NCI-H2196 (cell line): ENCODE measurements around the gene RBFOX2.
"Not testable (repeated sequence)": the region's sequence is repeated elsewhere in the genome, so short reads cannot be mapped to it uniquely, and the experiment has no call there.

Source experiments
- DNase-seq: peaks from one replicate; lab custom pipeline; 2025; ENCODE audit not compliant: unreplicated experiment; lab: John Stamatoyannopoulos, UW

Gene RBFOX2, protein sequence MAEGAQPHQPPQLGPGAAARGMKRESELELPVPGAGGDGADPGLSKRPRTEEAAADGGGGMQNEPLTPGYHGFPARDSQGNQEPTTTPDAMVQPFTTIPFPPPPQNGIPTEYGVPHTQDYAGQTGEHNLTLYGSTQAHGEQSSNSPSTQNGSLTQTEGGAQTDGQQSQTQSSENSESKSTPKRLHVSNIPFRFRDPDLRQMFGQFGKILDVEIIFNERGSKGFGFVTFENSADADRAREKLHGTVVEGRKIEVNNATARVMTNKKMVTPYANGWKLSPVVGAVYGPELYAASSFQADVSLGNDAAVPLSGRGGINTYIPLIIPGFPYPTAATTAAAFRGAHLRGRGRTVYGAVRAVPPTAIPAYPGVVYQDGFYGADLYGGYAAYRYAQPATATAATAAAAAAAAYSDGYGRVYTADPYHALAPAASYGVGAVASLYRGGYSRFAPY

DNA sequence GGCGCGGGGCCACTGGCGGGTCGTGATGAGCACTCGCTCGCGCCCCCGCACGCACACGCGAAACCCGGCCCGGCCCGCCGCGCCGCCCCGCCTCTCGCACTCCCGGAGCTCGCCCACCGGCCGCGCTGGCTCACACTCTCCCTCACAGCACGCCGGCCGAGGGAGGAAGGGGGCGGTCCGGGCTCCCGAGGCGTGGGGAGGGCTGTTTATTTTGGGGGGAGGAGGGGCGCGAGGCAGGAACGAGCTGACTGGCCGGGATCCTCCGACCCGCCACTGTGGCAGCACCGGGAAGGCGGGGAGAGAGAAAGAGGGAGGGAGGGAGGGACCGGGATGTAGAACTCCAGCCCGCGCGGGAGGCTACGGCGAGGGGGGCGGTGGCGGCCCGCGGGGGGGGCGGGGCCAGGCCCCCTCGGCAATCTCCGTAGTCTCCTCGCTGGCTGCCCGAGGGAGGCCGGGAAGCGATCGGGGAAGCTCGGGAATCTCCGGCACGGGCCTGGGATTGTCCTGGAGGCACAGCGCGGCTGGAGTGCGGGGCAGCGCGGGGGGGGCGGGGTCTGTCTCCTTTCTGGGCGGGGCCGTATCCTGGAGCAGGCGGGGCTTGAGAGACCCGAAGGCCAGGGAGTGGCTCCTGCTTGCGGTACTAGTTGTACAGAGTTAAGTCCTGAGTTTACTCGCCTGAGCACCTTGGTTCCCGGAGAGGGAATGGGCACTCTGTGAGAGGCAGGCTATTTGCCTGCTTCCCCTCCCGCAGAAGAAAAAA lies at the start of gene RBFOX2:
Gene RBFOX2 (minus strand): TSS at position 179 of the 760 bp plus-strand sequence. CDS start 399 bp downstream, outside the sequence.
- DNase-seq, result peak; percentile 82

DNA sequence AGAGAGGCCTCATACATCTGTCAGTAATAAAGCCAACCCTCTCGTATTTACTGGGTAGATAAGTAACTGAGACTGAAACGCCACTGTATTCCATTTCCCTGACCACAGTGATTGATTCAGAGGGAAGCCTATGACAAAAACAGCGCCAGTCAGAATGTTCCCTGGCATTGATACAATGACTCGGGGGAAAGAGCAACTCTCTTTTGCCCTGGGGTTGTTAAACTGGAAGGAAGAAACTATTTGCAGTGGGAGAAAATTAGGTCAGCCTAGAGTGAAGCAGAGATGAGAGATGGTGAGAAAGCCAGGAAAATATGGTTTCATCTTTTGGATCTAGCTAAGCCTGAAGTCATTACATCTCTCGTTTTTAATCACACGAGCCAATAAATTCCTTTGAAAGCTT lies 48.6 kb upstream of the RBFOX2 start:
- no peak for DNase-seq

DNA sequence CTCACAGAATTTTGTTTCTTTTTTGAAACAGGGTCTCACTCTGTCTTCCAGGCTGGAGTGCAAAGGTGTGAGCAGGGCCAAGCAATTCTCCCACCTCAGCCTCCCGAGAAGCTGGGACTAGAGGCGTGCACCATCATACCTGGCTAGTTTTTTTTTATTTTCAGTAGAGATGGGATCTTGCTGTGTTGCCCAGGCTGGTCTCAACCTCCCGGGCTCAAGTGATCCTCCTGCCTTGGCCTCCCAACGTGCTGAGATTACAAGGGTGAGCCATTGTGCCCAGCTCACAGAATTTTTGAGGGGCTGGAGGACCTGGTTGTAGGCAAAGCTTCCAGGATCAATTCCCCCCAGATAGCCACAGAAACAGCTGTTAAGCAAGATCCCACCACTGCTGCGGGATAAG lies 47.1 kb upstream of the RBFOX2 start:
- no peak for DNase-seq

DNA sequence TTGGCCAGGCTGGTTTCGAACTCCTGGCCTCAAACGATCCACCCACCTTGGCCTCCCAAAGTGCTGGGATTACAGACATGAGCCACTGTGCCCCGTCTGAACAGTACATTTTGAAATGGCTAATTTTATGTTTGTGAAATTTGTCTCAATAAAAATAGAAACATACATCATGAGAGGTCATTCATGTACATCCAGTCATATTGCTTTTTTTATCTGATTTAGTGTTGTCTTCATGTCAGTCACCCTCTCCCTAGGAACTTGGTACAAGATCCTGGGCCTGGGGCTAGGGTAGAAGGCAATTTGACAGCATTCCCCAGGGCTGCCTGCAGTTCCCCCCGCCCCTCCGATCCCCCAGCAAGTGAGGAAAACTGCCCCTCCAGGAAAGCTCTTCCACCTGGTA lies 46.6 kb upstream of the RBFOX2 start:
- no peak for DNase-seq

DNA sequence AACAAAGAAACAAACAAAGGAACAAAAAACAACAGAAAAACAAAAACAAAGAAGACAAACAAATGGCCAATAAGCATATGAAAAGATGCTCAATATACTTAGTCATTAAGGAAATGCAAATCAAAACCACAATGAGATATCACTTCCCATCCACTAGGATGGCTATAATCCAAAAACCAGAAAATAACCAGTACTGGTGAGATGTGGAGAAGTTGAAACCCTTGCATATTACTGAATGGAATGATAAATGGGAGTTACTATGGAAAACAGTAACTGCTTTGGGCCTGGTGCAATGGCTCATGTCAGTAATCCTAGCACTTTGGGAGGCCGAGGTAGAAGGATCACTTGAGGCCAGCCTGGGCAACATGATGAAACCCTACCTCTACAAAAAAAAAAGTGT lies 44.9 kb upstream of the RBFOX2 start:
- DNase-seq, result no peak

DNA sequence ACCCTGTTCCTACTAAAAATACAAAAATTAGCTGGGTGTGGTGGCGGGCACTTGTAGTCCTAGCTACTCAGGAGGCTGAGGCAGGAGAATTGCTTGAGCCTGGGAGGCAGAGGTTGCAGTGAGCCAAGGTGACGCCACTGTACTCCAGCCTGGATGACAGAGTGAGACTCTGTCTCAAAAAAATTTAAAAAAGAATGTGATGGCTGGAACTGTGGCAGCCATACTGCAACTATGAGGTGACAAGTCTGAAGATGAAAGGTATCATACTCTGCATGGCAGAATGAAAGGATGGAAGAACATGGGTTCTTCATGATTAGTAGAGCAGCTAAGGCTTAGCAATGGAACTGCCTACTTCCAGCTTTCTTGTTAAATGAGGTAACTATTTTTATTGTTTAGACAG lies 42.0 kb upstream of the RBFOX2 start:
- DNase-seq, result not testable (repeated sequence)

DNA sequence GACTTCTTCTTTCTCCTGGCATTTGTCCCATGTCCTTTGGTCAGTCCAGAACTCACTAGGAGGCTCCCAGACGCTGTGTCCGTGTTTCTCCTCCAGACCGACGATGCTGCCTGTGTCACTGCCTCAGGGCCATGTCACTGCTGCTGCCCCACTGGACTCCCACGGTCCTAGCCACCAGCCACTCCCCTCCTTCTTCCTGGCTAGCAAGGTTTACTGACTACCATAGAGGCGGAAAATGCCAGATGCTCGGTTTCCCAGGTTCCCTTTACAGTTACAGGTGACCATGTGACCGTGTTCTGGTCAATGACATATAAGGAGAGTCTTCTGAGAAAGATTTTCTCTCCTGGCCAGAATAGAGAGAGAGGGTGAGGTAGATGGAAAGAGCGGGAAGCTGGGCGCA lies 40.7 kb upstream of the RBFOX2 start:
- DNase-seq, result no peak

DNA sequence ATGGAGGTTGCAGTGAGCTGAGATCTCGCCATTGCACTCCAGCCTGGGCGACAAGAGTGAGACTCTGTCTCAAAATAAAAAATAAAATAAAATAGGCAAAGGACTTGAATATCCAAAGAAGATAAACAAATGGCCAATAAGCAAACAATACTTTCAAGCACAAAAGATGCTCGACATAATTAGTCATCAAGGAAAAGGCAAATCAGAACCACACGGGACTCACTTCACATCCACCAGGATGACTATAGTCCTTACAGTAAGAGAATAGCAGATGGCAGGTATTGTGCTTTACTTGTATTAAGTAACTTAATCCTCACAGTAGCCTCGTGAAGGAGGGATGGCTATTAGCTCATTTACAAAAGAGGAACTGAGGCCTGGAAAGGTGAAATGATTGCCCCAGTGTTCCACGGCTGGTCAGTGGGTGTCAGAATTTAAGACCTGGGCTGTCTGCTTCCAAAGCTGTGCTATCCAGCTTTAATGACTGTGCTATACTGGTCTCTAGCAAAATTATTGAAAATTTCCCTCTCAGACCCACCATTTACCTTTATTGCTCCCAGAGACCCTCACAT lies 40.2 kb upstream of the RBFOX2 start:
- peak; percentile 9 for DNase-seq

DNA sequence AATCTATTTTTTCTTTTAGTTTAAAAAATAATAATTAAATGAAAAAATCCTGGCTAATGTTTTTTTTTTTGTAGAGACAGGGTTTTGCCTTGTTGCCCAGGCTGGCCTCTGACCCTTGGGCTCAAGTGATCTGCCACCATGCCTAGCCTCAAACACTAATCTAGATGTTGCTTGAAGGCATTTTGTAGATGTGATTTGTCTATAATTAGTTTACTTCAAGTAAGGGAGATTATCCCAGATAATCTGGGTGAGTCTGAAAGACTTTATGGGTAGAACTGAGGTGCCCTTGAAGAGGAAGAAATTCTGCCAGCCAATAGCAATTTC lies 38.6 kb upstream of the RBFOX2 start:
- no peak for DNase-seq

DNA sequence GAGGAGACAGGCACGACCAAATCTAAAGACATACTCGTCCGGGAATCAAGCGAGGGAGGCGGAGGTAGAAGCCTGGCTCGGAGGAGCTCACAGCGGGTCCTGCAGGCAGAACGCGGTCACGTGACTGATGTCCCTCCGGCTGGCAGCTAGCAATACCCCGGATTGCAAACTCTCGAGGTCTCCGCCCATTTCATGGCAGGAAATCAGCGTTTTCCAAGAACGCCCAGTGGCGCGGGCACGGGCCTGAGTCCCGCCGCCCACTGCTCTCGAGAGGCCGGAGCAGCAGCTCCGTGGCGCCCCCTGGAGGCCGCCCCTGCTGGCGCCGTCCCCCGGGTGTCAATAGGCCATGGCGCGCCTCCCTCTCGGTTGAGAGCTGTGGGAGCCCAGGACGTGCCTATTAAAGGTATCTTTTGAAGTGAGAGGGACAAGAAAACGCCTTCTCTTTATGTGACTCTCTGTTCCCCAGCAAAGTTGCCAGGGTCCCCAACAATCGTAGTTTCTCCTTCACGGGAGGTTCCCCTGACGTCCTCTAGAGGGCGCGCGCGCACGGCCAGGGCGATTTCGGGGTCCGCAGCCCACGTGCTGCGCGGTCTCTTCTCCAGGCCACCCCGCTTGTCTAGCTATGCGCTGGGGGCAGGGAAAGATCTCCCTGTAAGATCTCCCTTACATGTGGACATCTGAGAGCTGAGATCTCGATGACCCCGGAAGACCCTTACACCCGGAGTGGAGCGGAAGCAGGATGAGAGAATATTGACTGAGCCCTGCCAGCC lies 37.3 kb upstream of the RBFOX2 start:
- DNase-seq, result peak; percentile 87

DNA sequence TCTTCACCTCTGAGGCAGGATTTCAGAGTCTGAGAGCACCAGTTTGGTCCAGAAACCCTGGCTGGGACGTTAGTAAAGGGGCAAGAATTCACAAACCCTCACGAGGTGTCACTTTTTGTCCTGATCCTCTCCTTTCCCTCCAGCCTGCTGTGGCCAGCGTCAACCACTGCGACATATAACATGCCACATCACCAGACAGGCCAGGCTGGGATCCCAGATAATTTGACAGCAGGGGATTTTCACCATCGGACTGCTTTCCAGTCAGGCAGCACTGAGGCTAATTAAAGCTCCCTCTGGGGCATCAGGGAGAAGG lies 36.8 kb upstream of the RBFOX2 start:
- DNase-seq, result no peak

DNA sequence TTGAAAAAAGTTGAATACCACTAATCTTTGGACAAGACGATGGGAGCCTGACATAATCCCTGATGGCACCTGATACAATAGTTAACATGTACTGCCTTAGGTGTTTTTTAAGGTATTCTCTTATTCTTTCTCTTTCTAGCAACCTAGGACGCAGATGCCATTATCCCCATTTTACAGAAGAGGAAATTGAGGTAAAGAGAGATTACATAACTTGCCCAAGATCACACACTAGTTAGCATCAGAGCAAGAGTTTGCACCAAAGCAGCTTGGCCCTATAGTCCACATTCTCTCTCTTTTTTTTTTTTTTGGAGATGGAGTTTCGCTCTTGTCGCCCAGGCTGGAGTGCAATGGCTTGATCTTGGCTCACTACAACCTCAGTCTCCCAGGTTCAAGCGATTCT lies 35.7 kb upstream of the RBFOX2 start:
- no peak for DNase-seq

DNA sequence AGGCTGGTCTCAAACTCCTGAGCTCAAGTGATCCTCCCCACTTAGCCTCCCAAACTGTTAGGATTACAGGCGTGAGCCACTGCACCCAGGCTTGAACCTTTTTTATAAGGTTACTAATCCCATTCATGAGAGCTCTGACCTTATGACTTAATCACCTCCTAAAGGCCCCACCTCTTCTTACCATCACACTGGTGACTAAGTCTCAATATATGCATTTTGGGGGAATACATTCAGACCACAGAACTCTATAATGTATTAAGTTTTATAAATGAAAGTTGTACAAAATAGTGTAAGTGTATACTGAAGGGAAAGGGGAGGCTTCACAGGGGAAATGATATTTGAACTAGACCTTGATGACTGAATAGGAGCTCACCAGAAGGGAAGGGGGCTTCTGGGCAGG lies 28.4 kb upstream of the RBFOX2 start:
- DNase-seq, result no peak

DNA sequence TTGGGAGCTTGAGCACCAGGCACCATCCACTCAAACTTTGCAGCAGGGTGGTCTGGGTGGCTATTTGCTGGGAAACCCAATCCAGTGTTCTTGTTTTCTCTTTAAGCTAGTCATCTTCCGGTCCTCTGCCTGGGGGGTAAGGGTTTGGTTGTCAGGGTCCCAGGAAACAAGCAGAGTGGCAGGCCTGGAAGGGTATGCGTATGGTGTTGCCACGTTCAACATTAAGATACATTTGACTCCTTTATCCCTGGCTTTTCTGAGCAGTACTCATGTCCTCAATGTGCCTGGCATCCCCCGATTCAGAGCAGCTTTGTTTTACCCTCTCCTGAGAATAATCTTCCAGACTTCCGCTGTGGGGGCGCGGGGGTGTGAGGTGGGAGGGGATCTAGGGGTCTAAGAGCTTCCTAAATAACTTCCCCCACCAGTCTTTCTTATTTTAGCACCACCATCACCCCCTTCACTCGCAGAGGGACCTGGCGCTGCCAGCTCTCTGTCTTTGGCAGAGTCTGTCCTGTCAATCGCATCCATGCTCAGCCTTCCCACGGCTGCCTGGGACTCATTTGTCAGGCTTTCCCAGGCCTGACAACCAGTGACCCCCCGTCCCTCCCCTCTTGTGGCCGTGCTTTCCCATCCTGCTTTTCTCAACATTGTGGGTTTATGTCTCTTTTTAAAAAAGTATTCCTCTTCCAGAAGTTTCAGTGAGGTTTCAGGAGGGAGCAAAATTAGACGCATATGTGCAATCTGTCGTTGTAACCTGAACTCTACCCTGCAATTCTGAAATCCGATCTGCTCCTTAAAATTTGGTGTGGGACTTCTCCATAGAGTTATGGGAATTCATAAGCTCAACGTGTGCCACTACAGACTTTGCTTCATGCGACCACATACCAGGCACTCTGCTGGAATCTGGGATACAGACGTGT lies 27.0 kb upstream of the RBFOX2 start:
- no peak for DNase-seq

DNA sequence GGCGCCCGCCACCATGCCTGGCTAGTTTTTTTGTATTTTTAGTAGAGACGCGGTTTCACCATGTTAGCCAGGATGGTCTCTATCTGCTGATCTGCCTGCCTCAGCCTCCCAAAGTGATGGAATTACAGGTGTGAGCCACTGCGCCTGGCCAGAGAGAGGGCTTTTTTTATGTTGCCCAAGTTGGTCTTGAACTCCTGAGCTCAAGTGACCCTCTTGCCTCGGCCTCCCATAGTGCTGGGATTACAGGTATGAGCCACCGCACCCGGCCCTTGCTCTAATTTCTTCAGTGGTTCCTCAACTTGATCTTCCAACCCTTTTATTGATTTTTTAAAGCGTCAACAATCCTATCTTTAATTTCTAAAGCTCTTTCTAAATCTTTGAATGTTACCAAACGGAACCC lies 25.8 kb upstream of the RBFOX2 start:
- DNase-seq, result not testable (repeated sequence)

DNA sequence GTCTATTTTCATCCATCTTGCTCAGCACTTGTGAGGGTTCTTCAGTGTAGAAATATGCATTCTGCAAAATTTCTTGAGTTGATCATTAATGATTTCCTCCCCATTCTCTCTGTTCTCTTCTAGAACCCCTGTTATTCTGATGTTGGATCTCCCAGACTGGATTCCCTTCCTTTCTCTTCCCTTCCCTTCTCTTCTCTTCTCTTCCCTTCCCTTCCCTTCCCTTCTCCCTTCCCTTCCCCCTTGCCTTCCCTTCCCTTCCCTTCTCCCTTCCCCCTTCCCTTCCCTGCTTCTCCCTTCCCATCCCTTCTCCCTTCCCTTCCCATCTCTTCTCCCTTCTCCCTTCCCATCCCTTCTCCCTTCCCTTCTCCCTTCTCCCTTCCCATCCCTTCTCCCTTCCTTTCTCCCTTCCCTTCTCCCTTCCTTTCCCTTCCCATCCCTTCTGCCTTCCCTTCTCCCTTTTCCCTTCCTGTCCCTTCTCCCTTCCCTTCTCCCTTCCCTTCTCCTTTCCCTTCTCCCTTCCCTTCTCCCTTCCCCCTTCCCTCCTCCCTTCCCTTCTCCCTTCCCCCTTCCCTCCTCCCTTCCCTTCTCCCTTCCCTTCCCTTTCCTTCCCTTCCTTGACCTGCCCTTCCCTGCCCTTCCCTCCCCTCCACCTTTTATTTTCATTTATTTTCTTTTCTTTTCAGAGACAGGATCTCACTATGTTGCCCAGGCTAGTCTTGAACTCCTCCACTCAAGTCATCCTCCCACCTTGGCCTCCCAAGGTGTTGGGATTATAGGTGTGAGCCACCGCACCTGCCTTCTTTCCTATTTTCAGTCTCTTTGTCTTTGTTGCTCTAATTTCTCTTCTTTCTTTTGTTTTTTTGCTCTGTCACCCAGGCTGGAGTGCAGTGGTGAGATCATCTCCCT lies 24.9 kb upstream of the RBFOX2 start:
- no peak for DNase-seq

DNA sequence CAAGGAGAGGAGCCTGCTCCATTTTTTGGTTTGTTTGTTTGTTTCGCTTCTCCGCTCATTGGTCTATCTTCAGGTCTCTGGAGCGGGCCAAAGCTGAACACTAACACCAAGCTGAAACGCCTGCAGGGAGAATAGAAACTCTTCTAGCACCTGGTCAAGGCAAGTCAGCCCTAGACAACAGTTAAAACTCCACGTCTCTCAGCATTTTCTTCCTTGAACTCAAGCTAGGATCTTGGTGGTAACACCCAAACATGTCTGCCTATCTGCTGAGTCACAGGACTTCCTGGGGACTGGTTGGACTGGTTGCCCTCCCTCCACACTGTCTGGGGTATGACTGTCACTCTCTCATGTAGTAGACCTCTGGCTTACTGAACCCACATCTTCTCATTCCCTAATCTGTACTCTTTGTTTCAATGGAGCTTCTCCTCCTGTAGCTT lies 23.9 kb upstream of the RBFOX2 start:
- no peak for DNase-seq

DNA sequence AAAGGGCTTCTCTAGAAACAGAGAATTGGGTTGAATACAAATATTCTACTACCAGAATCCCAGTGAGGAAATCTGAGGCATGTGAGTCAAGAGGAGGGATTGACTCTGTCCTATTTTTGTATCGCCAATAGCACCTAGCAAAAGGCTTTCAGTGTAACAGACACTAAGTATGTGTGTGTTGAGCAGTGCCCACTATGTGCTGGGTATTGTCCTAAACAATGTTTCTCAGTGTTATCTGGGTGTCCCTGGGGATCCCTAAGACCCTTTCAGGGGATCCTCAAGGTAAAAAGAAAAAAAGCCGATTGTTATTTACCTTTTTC lies 21.0 kb upstream of the RBFOX2 start:
- DNase-seq, result no peak

DNA sequence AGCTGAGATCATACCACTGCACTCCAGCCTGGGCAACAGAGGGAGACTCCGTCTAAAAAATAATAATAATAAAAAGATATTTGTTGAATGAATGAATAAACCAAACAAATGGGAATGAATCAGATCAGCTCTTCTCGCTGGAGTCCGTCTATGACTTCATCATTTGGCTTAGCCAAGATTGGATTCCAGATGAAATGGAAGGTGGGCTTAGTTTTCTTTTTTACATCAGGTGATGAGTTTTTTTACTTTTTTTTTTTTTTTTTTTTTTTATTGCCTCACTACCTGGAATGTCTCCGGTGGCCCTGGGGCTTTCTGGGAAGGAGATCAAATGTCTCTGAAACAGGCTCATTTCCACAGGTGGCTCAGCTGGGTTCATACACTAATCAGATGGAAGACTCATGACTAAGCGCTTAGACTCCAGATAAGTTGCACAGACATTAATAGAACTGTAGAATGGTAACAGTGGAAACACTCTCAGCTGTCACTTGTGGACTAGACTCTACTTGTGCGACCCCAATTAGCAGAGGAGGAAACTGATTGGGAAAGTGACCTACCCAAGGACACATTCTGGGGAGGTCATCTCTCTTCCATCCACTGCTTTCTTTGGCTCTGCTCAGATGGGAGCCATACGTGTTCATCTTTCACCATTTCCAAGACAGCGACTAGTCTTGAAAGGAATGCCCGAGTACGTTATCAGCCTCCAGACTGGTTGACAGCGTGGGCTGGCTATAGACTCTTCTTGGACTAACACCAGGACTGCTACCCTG lies 20.5 kb upstream of the RBFOX2 start:
- no peak for DNase-seq
